HFFc6 (cell line): ENCODE results near the gene TCAF1. TPM values are rescaled to one million over a fixed set of nuclear protein-coding genes. Genes with fewer than 3 reads are reported as not detected.
A peak's percentile ranks its signal among the peaks of the same experiment; 100 is the strongest.

Experiments
- DNase-seq: peaks from one replicate; pipeline ENCODE4 v3.0.0-alpha.2; 2018
- H3K27ac Mint-ChIP-seq: 2 replicates; pipeline ENCODE4 v1.8.0; 2020; ENCODE audit warnings: mild to moderate bottlenecking, mixed read lengths
- H3K27me3 Mint-ChIP-seq: 2 replicates; pipeline ENCODE4 v1.8.0; 2021; ENCODE audit warnings: mild to moderate bottlenecking, moderate library complexity, mixed read lengths; ENCODE audit not compliant: insufficient read depth
- H3K36me3 Mint-ChIP-seq: 2 replicates; pipeline ENCODE4 v1.8.0; 2021; ENCODE audit warnings: low read depth, mixed read lengths
- H3K4me1 Mint-ChIP-seq: 2 replicates; pipeline ENCODE4 v1.8.0; 2020; ENCODE audit warnings: low read depth, mixed read lengths
- H3K4me3 Mint-ChIP-seq: 2 replicates; pipeline ENCODE4 v1.8.0; 2020; ENCODE audit warnings: mild to moderate bottlenecking, moderate library complexity, mixed read lengths
- H3K9me3 Mint-ChIP-seq: 2 replicates; pipeline ENCODE4 v1.8.0; 2020; ENCODE audit warnings: mild to moderate bottlenecking, mixed read lengths
- total RNA-seq, 6 experiments: library from RNA; stranded (reverse); fragmentation: NEBNext Ultra II Directional; extraction: Animal tissue kit (Norgen Biotek cat#: 25700); gene quantifications; 2 replicates in 1 of 6; 3 replicates in 5 of 6; pipeline ENCODE4 v1.2.3, GENCODE V29; 2021
- TF ChIP-seq, protein P1 (sequence below): fragments of 200-600 bp; sonication (generic); IDR thresholded peaks from 2 replicates; pipeline ENCODE4 v1.5.0; 2021; ENCODE audit warnings: antibody characterized with exemption, mild to moderate bottlenecking

The TCAF1 gene
- total RNA-seq, 6 experiments from 2014 or later: 57.1 to 90.3 (median 65.1) TPM

DNA sequence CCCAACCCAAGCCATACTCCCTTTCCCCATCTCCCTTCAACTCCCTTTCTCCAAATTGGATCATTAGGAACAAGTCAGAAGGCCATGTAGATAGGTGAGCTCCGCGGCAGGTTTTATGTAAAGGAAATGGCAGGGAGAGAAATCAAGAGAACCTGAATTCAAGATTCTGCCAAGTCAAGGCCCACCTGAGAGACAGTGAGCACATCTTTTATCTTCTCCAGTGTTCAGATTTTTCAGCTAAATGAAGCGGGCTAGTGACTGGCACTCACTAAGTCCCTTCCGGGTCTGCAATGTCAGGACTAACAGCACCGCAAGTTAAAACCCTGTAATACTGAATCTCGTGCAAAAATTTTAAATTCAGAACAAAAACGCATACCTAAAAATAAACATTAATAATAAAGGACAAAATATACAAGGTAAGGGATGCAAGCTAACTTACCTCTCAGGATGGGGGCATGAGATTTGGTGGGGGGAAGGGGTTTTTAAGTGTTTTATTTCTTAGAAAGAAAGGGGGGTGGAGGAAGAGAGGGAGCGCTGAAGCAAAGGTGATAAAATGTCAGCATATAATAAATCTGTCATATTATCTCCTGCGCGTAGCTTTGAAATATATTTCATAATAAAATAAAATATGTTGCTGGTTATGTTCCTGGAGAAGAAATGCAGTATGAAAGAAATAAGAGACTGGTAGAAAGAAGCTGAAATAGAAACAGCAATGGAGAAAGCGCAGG lies 17.6 kb downstream of the TCAF1 start:
- Mint-ChIP-seq H3K9me3 (no peaks in the 10 kb centered on the region), H3K27me3 (peaks cover 2% of the 10 kb centered on the region; the same call in 1 of the 2 replicates), H3K4me3 (peak overlapping the region; percentile 92), H3K36me3 (peaks cover 11% of the 10 kb centered on the region), H3K27ac (peak overlapping the region; percentile 78), H3K4me1 (peaks cover 45% of the 10 kb centered on the region)
- DNase-seq: no peak
- TF ChIP-seq, protein P1, sequence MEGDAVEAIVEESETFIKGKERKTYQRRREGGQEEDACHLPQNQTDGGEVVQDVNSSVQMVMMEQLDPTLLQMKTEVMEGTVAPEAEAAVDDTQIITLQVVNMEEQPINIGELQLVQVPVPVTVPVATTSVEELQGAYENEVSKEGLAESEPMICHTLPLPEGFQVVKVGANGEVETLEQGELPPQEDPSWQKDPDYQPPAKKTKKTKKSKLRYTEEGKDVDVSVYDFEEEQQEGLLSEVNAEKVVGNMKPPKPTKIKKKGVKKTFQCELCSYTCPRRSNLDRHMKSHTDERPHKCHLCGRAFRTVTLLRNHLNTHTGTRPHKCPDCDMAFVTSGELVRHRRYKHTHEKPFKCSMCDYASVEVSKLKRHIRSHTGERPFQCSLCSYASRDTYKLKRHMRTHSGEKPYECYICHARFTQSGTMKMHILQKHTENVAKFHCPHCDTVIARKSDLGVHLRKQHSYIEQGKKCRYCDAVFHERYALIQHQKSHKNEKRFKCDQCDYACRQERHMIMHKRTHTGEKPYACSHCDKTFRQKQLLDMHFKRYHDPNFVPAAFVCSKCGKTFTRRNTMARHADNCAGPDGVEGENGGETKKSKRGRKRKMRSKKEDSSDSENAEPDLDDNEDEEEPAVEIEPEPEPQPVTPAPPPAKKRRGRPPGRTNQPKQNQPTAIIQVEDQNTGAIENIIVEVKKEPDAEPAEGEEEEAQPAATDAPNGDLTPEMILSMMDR: no peak

DNA sequence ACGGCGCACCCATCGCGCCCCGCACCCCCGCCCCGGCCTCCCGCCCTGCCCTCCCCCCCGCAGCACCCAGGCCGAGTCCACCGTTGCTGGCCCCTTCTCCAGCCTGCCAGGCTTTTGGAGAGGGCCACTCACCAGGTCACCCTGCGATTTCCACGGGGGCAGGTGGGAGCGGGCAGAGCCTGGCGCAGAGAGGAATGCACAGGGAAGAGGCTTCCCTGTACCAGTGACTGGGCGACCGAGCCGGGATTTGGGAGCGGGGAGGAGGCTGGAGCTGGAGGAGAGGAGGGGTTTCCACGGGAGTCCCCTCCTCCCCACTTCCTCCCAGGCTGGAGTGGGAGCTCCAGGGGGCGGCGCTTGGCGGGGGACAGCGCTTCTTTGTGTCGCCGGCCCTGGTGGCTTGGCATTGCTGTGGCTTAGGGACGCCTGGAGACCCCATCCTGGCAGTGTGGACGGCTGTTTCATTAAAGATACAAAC lies 19.3 kb downstream of the TCAF1 start:
- Mint-ChIP-seq H3K36me3 (no peaks in the 10 kb centered on the region; the same call in 1 of the 2 replicates), H3K4me1 (peaks cover 45% of the 10 kb centered on the region), H3K27me3 (peaks cover 2% of the 10 kb centered on the region; the same call in 1 of the 2 replicates), H3K4me3 (peak overlapping the region; percentile 95), H3K9me3 (no peaks in the 10 kb centered on the region), H3K27ac (peak overlapping the region; percentile 83)
- TF ChIP-seq, protein P1: no peak
- no peak for DNase-seq

DNA sequence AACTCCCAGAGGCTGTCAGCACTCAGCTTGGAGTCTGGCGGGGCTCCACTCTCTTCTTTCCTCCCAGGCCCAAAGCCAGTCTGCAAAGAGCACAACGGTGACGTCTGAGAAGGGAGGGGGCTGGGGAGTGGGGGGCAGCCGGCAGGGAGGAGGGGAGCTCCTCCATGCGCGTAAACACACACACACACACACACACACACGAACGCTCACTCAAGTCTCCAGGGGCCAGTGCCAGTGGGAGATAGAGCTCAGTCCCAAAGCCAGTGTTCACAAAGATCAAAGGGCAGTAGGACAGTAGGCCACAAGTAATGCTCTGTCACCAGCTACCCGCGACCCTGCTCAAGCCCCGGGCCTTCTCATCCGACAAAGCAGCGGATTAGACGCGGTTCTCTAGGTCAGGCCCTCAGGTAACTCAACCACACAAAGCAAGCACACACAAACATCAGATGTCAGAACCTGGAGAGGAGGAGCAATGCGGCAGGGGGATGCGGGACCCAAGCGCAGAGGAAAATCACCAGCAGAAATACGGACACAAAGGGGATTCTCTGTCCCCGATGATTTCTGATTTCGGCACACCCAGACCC lies 19.9 kb downstream of the TCAF1 start:
- no peaks in the 10 kb centered on the region for H3K9me3 Mint-ChIP-seq
- peak overlapping the region; percentile 83 for H3K27ac Mint-ChIP-seq
- H3K4me3 Mint-ChIP-seq: peak overlapping the region; percentile 95
- no peaks in the 10 kb centered on the region; the same call in 1 of the 2 replicates for H3K36me3 Mint-ChIP-seq
- TF ChIP-seq, protein P1: no peak
- H3K27me3 Mint-ChIP-seq: peaks cover 2% of the 10 kb centered on the region; the same call in 1 of the 2 replicates
- peaks cover 43% of the 10 kb centered on the region for H3K4me1 Mint-ChIP-seq
- DNase-seq: no peak

DNA sequence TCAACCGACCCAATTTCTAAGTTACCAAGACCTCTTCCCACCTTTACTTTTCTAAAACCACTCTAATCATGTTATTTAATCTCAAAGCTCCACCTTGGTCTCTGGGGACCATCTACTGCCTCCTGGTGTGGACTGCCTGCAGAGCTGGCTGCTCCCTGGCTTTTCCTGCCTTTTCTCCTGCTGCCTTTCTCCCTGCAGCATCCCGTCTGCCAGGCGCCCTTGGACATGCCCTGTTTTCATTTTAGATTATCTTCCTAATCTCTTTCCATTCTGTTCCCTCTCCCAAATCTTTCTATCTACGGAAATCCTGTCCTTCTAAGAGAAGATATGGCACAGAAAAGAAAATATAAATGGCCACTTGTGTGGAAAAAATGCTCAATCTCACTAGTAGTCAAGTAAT lies 23.1 kb downstream of the TCAF1 start:
- no peak for DNase-seq
- Mint-ChIP-seq H3K4me1 (peaks cover 21% of the 10 kb centered on the region), H3K4me3 (no peak overlapping the region), H3K27me3 (peaks cover 2% of the 10 kb centered on the region; the same call in 1 of the 2 replicates), H3K9me3 (no peaks in the 10 kb centered on the region), H3K27ac (no peak overlapping the region), H3K36me3 (peaks cover 21% of the 10 kb centered on the region)
- TF ChIP-seq, protein P1: peak; percentile 11; the same call in 1 of the 2 replicates

DNA sequence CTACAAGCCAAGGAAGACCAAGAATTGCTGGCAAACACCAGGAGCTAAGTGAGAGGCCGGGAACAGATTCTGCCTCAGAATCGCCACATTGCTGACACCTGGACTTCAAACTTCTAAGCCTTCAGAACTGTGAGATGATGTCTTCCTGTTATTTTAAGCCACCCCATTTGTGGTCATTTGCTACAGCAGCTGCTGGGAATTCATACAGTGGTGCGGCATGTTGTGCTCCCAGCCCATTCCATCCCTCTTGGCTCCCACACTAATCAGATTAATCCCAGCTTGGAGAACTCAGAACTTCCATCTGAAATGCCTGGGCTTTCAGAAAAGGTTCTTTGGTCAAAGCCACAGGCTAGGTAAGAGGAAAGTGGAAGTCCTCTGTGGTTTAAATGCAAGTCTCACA lies 24.9 kb downstream of the TCAF1 start:
- Mint-ChIP-seq H3K9me3 (no peaks in the 10 kb centered on the region), H3K27ac (no peak overlapping the region), H3K4me3 (no peak overlapping the region), H3K4me1 (peaks cover 9% of the 10 kb centered on the region), H3K36me3 (peaks cover 21% of the 10 kb centered on the region), H3K27me3 (no peaks in the 10 kb centered on the region)
- no peak for DNase-seq
- TF ChIP-seq, protein P1: no peak
